ENCODE results near the gene STAP1.

DNA sequence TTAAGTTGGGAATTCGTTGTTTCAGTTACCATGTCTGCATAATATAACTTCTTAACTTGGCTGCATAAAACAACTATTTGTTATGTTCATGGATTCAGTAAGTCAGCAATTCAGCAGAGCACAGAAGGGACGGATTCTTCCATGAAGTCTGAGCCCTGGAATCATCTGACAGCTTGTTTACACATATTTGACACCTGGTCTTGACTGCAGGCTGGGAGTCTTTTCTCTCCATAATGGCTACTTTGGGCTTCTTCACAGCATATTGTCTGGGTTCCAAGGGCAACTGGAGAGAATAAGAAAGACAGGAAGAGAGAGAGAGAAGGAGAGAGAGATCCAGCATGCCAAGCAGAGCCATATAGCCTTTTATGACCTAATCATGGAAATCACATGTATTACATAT is 36.3 kb upstream of the STAP1 start:
- TF ChIP-seq, protein P1, sequence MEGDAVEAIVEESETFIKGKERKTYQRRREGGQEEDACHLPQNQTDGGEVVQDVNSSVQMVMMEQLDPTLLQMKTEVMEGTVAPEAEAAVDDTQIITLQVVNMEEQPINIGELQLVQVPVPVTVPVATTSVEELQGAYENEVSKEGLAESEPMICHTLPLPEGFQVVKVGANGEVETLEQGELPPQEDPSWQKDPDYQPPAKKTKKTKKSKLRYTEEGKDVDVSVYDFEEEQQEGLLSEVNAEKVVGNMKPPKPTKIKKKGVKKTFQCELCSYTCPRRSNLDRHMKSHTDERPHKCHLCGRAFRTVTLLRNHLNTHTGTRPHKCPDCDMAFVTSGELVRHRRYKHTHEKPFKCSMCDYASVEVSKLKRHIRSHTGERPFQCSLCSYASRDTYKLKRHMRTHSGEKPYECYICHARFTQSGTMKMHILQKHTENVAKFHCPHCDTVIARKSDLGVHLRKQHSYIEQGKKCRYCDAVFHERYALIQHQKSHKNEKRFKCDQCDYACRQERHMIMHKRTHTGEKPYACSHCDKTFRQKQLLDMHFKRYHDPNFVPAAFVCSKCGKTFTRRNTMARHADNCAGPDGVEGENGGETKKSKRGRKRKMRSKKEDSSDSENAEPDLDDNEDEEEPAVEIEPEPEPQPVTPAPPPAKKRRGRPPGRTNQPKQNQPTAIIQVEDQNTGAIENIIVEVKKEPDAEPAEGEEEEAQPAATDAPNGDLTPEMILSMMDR (IDR thresholded peaks at IDR 0.05), result no peak
- no peak for TF ChIP-seq ATF1 (CRISPR knock-in tag; IDR thresholded peaks at IDR 0.05)
